Epithelial cell of umbilical artery (primary cell): ENCODE data around the gene CITED1. TPM values are rescaled to one million over a fixed set of nuclear protein-coding genes. Genes with fewer than 3 reads are reported as not detected.

Experiments
- total RNA-seq: library from RNA; depleted of rRNA; stranded (reverse); fragments of >200 nt; gene quantifications from 2 replicates; pipeline ENCODE4 v1.2.3, GENCODE V29; 2014

CITED1 gene, protein sequence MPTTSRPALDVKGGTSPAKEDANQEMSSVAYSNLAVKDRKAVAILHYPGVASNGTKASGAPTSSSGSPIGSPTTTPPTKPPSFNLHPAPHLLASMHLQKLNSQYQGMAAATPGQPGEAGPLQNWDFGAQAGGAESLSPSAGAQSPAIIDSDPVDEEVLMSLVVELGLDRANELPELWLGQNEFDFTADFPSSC
- total RNA-seq = not detected in 2 replicates

DNA sequence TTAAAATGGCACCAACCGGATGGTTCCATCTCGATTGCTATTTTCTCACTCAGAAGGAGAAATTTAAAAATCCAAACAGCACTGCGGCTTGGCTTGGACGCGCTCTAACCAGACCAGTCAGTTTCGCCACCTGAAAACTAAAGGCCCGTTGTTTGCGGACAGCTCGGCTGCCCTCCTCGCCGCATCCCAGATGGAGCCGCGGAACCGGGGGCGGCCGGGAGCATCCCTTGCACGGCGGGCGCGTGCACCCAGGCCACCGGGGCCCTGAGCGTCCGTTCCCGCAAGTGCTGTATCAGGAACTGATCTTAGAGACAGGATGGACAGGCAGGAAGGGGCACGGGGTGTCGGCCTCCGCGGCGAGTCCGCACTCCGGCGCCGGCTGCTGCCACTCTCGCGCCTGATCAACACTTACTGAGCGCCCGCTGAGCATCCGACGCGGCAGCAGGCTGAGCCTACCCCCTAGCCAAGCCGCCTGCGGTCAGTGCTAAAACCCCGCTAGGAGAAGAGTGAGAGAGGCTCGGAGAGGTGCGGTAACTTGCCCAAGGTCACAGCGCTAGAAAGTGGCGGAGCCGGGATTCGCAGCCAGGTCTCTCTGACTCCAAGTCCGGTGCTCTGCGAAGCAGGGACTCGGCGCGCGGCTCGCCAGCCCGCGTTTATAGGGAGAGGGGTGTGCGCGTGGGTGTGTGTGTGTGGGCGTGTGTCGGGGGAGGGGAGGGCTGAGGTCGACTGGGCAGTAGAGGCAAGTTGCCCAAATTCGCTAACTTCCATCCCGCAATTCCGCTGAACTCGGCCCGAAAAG, at the start of gene CITED1:
CITED1 (minus strand) TSS at position 629 of the 799 bp plus-strand sequence. CDS start 3,045 bp downstream, outside the sequence.

Other genes with a start within 250 kb of the CITED1 start
- gene RTL5, start 174.0 kb downstream of the CITED1 start, total RNA-seq = under 0.01 and 0.30 TPM in 2 replicates
- 4.1 and 14.6 TPM in 2 replicates for gene PIN4, start 124.2 kb downstream of the CITED1 start, total RNA-seq
- gene ERCC6L, start 66.9 kb downstream of the CITED1 start, total RNA-seq = 4.2 and 7.0 TPM in 2 replicates
- gene RPS4X, start 28.7 kb downstream of the CITED1 start, total RNA-seq = 821 and 881 TPM in 2 replicates